H9 (cell line): Measurements from ENCODE around the gene ANKRD13D. TPM values are rescaled to one million over a fixed set of nuclear protein-coding genes. Genes with fewer than 3 reads are reported as not detected.
"Not testable (repeated sequence)": the region's sequence is repeated elsewhere in the genome, so short reads cannot be mapped to it uniquely, and the experiment has no call there.

ENCODE experiments used
- DNase-seq: peaks from one replicate; pipeline ENCODE4 v3.0.0-alpha.2; 2017
- H2AFZ ChIP-seq: one replicate; pipeline ENCODE4 v1.6.1; 2013; ENCODE audit warnings: mild to moderate bottlenecking, low read length, control low read depth, moderate library complexity
- H2AK5ac ChIP-seq: 2 replicates; pipeline ENCODE4 v1.6.1; 2013; ENCODE audit warnings: low read length, control low read depth, mixed read lengths; ENCODE audit not compliant: insufficient read length
- H2BK120ac ChIP-seq: one replicate; pipeline ENCODE4 v1.6.1; 2013; ENCODE audit warnings: low read depth, mild to moderate bottlenecking, low read length, control low read depth, inconsistent platforms; ENCODE audit not compliant: poor library complexity, severe bottlenecking
- H2BK12ac ChIP-seq: 2 replicates; pipeline ENCODE4 v1.6.1; 2013; ENCODE audit warnings: low read length, control low read depth, mixed read lengths, low read depth; ENCODE audit not compliant: insufficient read length
- H2BK15ac ChIP-seq: 2 replicates; pipeline ENCODE4 v1.6.1; 2013; ENCODE audit warnings: low read depth, low read length, control low read depth
- H2BK20ac ChIP-seq: one replicate; pipeline ENCODE4 v1.6.1; 2013; ENCODE audit warnings: low read depth, mild to moderate bottlenecking, low read length, control low read depth, inconsistent platforms; ENCODE audit not compliant: poor library complexity, severe bottlenecking
- H2BK5ac ChIP-seq: 2 replicates; pipeline ENCODE4 v1.6.1; 2013; ENCODE audit warnings: low read length, control low read depth, mixed read lengths; ENCODE audit not compliant: insufficient read length
- H3K14ac ChIP-seq: 2 replicates; pipeline ENCODE4 v1.6.1; 2013; ENCODE audit warnings: low read length, control low read depth; ENCODE audit not compliant: insufficient read depth
- H3K18ac ChIP-seq: 2 replicates; pipeline ENCODE4 v1.6.1; 2013; ENCODE audit warnings: low read depth, mild to moderate bottlenecking, mixed read lengths, low read length, control low read depth; ENCODE audit not compliant: insufficient read length
- H3K23ac ChIP-seq: 2 replicates; pipeline ENCODE4 v1.6.1; 2013; ENCODE audit warnings: low read length, control low read depth, mixed read lengths, low read depth; ENCODE audit not compliant: insufficient read length
- H3K23me2 ChIP-seq: 2 replicates; pipeline ENCODE4 v1.6.1; 2013; ENCODE audit warnings: low read depth, mild to moderate bottlenecking, mixed read lengths, low read length, control low read depth; ENCODE audit not compliant: insufficient read length, poor library complexity, severe bottlenecking
- H3K27ac ChIP-seq: 2 replicates; pipeline ENCODE4 v1.5.1; 2013; ENCODE audit warnings: low read length, control low read depth, mixed read lengths, low read depth; ENCODE audit not compliant: insufficient read length
- H3K27me3 ChIP-seq: 2 replicates; pipeline ENCODE4 v1.6.1; 2013; ENCODE audit warnings: low read length, control low read depth, inconsistent platforms; ENCODE audit not compliant: insufficient read depth
- H3K4ac ChIP-seq: 2 replicates; pipeline ENCODE4 v1.6.1; 2013; ENCODE audit warnings: low read depth, mild to moderate bottlenecking, control low read depth, inconsistent platforms, low read length, moderate library complexity
- H3K4me1 ChIP-seq: 2 replicates; pipeline ENCODE4 v1.6.1; 2013; ENCODE audit warnings: low read length, control low read depth, inconsistent platforms; ENCODE audit not compliant: insufficient read depth
- H3K4me2 ChIP-seq: 2 replicates; pipeline ENCODE4 v1.6.1; 2013; ENCODE audit warnings: low read length, control low read depth, mixed read lengths; ENCODE audit not compliant: insufficient read length, insufficient read depth
- H3K56ac ChIP-seq: 2 replicates; pipeline ENCODE4 v1.6.1; 2013; ENCODE audit warnings: low read depth, mild to moderate bottlenecking, mixed read lengths, low read length, control low read depth; ENCODE audit not compliant: insufficient read length
- H3K79me1 ChIP-seq: 2 replicates; pipeline ENCODE4 v1.6.1; 2013; ENCODE audit warnings: low read depth, mild to moderate bottlenecking, moderate library complexity, low read length, control low read depth, inconsistent platforms; ENCODE audit not compliant: insufficient read depth, poor library complexity, severe bottlenecking
- H3K79me2 ChIP-seq: 2 replicates; pipeline ENCODE4 v1.6.1; 2013; ENCODE audit warnings: low read length, control low read depth, inconsistent platforms; ENCODE audit not compliant: insufficient read depth
- H3K9ac ChIP-seq: 2 replicates; pipeline ENCODE4 v1.6.1; 2013; ENCODE audit warnings: low read length, control low read depth, mixed read lengths; ENCODE audit not compliant: insufficient read length; ENCODE audit errors: extremely low read depth
- H3K9me3 ChIP-seq: one replicate; pipeline ENCODE4 v1.6.1; 2013; ENCODE audit warnings: low read depth, low read length, inconsistent platforms; ENCODE audit not compliant: control insufficient read depth
- H3T11ph ChIP-seq: one replicate; pipeline ENCODE4 v1.6.1; 2013; ENCODE audit warnings: mild to moderate bottlenecking, low read length, control low read depth, inconsistent platforms
- H4K20me1 ChIP-seq: one replicate; pipeline ENCODE4 v1.6.1; 2013; ENCODE audit not compliant: control insufficient read depth, insufficient read length, insufficient read depth
- H4K5ac ChIP-seq: 2 replicates; pipeline ENCODE4 v1.6.1; 2013; ENCODE audit warnings: low read depth, mild to moderate bottlenecking, mixed read lengths, low read length, control low read depth; ENCODE audit not compliant: insufficient read length
- H4K8ac ChIP-seq: replicated peaks from 2 replicates; pipeline ENCODE4 v1.6.1; 2013; ENCODE audit warnings: low read length, control low read depth, mixed read lengths, low read depth; ENCODE audit not compliant: insufficient read length
- H4K91ac ChIP-seq: 2 replicates; pipeline ENCODE4 v1.6.1; 2013; ENCODE audit warnings: low read depth, mild to moderate bottlenecking, moderate library complexity, mixed read lengths, low read length, control low read depth; ENCODE audit not compliant: insufficient read length
- H3K27ac Mint-ChIP-seq, 3 experiments: 2 replicates in 2 of 3; 3 replicates in 1 of 3; pipeline ENCODE4 v1.8.0; 2020 to 2021; ENCODE audit warnings: mixed read lengths in 3 of 3, mild to moderate bottlenecking in 1 of 3, moderate library complexity in 1 of 3
- H3K27me3 Mint-ChIP-seq: 2 replicates; pipeline ENCODE4 v1.8.0; 2021; ENCODE audit warnings: low read depth, mild to moderate bottlenecking, moderate library complexity, mixed read lengths
- H3K36me3 Mint-ChIP-seq, 3 experiments: 2 replicates in 2 of 3; 3 replicates in 1 of 3; pipeline ENCODE4 v1.8.0; 2020 to 2021; ENCODE audit warnings: low read depth in 3 of 3, mixed read lengths in 3 of 3; ENCODE audit not compliant: insufficient read depth in 1 of 3
- H3K4me1 Mint-ChIP-seq, 2 experiments: 2 replicates each; pipeline ENCODE4 v1.8.0; 2020; ENCODE audit warnings: mixed read lengths in 2 of 2
- H3K4me3 Mint-ChIP-seq, 2 experiments: 2 replicates in 1 of 2; 3 replicates in 1 of 2; pipeline ENCODE4 v1.8.0; 2020 to 2021; ENCODE audit warnings: mild to moderate bottlenecking in 2 of 2, mixed read lengths in 2 of 2, moderate library complexity in 1 of 2
- H3K9me3 Mint-ChIP-seq, 2 experiments: 2 replicates in 1 of 2; 3 replicates in 1 of 2; pipeline ENCODE4 v1.8.0; 2020; ENCODE audit warnings: mild to moderate bottlenecking in 2 of 2, mixed read lengths in 2 of 2, moderate library complexity in 1 of 2
- CTCF ChIP-seq: fragments of 200-600 bp; sonication (generic); conservative IDR thresholded peaks from 3 replicates; pipeline ENCODE4 v1.8.0; 2021; ENCODE audit warnings: antibody characterized with exemption, mild to moderate bottlenecking
- WGBS: extraction: QIAGEN DNeasy Blood & Tissue Kit; methylation state at CpG from one replicate; pipeline ENCODE4 v1.1.7; 2013; ENCODE audit warnings: missing lambda C conversion rate, low lambda C conversion rate, mixed read lengths; ENCODE audit not compliant: insufficient read length; ENCODE audit errors: extremely low coverage; 5-methylcytosine and 5-hydroxymethylcytosine counted together
- total RNA-seq: library from RNA; stranded (reverse); gene quantifications from 2 replicates; pipeline ENCODE4 v1.2.1, GENCODE V29; 2021

Gene ANKRD13D
- total RNA-seq, 1 experiment from 2014 or later: 42.1 TPM

- peak overlapping the region in 1 of 3 experiments; percentile 96; a peak in 2 of 7 replicates for H3K27ac Mint-ChIP-seq
- Histone ChIP-seq H3K56ac (no peak overlapping the region), H3K4me2 (peak overlapping the region; percentile 92), H2BK5ac (no peak overlapping the region), H2AK5ac (no peak overlapping the region), H3K23ac (no peak overlapping the region), H3K27me3 (peaks cover 11% of the 10 kb centered on the region), H4K20me1 (peaks cover 3% of the 10 kb centered on the region), H4K5ac (no peak overlapping the region), H3K27ac (no peak overlapping the region), H3K4me1 (no peaks in the 10 kb centered on the region), H2AFZ (no peak overlapping the region), H3K18ac (no peak overlapping the region), H3K79me1 (no peaks in the 10 kb centered on the region), H4K8ac (no peak overlapping the region), H2BK20ac (no peak overlapping the region), H3K23me2 (peaks cover 14% of the 10 kb centered on the region), H2BK15ac (no peak overlapping the region), H3K79me2 (no peaks in the 10 kb centered on the region), H2BK12ac (no peak overlapping the region), H3K9me3 (no peaks in the 10 kb centered on the region), H4K91ac (no peak overlapping the region), H3T11ph (no peak overlapping the region), H3K4ac (no peak overlapping the region), H3K9ac (peak overlapping the region; percentile 31), H3K14ac (no peak overlapping the region), H2BK120ac (no peak overlapping the region)
- DNase-seq: no peak
- no peaks in the 10 kb centered on the region; a peak in 1 of 5 replicates for H3K9me3 Mint-ChIP-seq
- peaks cover 46% of the 10 kb centered on the region for H3K27me3 Mint-ChIP-seq
- no peaks in the 10 kb centered on the region; a peak in 1 of 7 replicates for H3K36me3 Mint-ChIP-seq
- no CpG with 5 or more reads among the region's 53 CpGs for WGBS
- no peak for TF ChIP-seq CTCF
- H3K4me3 Mint-ChIP-seq: peak overlapping the region; percentile 85 to 97
- H3K4me1 Mint-ChIP-seq: peaks cover 4 to 6% of the 10 kb centered on the region in 2 experiments
Observed at GRCh38 chr11:67317888-67318555, 28.9 kb downstream of the ANKRD13D start.

GRCh38 chr11:67318876-67319275, 29.8 kb downstream of the ANKRD13D start:
- not testable (repeated sequence) for H4K20me1 ChIP-seq, DNase-seq, H3K79me2 ChIP-seq, H3K23ac ChIP-seq, H3K4me1 Mint-ChIP-seq, H3K18ac ChIP-seq, H3K14ac ChIP-seq, H2BK120ac ChIP-seq, H2AFZ ChIP-seq, H2AK5ac ChIP-seq, H3K56ac ChIP-seq, H4K5ac ChIP-seq, H3K79me1 ChIP-seq, H3K9ac ChIP-seq, H4K91ac ChIP-seq, H3K4ac ChIP-seq, H3K4me2 ChIP-seq, H2BK15ac ChIP-seq, H3T11ph ChIP-seq, H3K9me3 ChIP-seq, H2BK5ac ChIP-seq, H2BK20ac ChIP-seq, H3K9me3 Mint-ChIP-seq, H2BK12ac ChIP-seq, H4K8ac ChIP-seq, H3K36me3 Mint-ChIP-seq, H3K27ac Mint-ChIP-seq, H3K4me1 ChIP-seq, H3K27ac ChIP-seq
- peaks cover 11% of the 10 kb centered on the region for H3K27me3 ChIP-seq
- WGBS: no CpG with 5 or more reads among the region's 12 CpGs
- H3K4me3 Mint-ChIP-seq: peak overlapping the region in 1 of 2 experiments; percentile 97; a peak in 3 of 5 replicates
- peaks cover 14% of the 10 kb centered on the region for H3K23me2 ChIP-seq
- peaks cover 46% of the 10 kb centered on the region for H3K27me3 Mint-ChIP-seq
